UCSD-AML1 (cell line): Measurements from ENCODE around the gene CMBL.
"Not testable (repeated sequence)": the region's sequence is repeated elsewhere in the genome, so short reads cannot be mapped to it uniquely, and the experiment has no call there.

ENCODE experiments used
- DNase-seq: peaks from one replicate; lab custom pipeline; 2025; ENCODE audit not compliant: unreplicated experiment; lab: John Stamatoyannopoulos, UW

The CMBL gene

DNA sequence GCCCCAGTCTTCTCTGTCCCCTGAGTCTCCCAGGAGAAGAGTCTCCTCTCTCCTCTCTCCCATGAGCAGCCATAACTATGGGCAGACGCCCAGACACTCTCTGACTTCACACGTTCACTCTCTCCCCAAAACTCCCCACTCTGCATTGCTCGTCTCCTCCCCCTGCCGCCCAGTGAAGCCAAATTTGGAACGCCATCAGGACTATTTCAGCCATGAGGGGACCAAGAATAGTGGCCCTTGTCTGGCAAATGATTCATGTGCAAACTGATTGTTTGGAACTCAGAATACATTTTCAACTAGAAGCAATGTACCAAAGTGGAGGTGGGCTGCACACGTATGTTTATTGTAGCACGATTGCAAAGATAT lies 20.9 kb downstream of the CMBL start:
- DNase-seq: no peak

DNA sequence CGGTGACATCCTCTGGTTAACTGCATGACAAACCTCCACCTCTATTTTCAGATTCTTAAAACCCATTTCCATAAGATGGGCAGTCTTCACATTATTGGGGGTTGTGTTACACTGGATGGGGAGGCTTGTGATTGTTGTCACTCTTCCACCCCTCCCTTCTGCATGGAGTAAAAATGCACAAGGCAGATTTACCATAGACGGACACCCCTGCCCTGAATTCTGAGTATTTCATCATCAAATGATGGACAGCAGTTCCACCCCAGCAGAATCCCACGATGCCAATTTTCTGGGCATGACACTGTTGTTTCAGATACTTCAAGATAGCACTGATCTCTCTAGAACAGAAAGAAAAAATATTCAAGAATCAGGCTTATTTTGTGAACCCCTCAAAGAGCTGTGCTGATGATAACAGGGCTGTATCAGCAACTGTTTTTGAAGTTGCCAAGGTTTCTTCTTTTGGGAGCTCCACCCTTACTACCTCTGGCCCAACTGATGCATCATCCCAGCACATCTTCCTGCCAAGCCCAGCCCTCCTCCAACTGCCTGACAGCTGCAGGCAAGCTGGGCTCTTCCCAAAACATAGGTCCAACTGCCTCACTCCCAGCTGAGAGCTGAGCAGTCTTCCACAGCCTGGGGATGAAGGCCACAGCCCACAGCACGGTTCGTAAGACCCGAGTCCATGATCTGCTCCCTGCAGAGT lies 21.4 kb downstream of the CMBL start:
- no peak for DNase-seq

DNA sequence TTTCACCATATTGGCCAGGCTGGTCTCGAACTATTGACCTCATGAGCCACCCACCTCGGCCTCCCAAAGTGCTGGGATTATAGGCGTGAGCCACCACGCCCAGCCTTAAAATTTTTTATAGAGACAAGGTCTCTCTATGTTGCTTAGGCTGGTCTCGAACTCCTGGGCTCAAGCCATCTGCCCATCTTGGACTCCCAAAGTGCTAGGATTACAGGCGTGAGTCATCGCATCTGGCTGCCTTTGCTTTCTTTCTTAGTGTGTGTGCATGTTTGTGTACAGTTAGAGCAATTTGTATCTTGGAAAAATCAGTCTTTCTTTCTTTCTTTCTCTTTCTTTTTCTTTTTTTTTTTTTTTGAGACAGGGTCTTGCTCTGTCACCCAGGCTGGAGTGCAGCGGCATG lies 22.3 kb downstream of the CMBL start:
- DNase-seq: not testable (repeated sequence)

DNA sequence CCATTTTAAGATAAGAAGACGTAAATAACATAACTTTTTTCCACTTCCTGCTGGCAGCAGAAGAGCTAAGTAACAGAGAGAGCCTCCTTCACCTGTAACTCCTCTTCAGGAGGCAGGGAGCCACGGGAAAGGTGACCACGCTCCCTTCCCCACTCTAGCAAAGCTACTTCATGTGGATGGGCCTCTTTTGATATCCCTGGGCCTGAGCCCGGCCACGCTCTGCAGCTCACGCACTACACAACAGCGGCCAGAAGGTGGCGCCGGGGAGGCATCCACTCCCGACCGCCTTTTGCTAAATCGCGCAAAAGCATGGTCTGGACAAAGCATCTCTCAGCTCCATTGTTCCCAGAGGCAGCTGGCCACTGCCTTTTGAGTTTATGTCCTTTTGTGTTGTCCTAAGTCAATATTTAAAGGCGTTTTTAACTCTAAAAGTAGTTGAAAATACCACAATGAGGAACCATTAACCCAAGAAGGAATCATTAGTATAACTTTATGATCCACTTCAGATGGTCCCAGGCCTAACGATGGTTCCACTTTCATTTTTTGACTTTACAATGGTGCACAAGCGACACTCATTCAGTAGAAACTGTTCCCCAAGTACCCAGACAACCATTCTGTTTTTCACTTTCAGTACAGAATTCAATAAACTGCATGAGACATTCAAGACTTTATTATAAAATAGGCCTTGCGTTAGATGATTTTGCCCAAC lies 23.6 kb downstream of the CMBL start:
- peak; percentile 85 for DNase-seq

- DNase-seq: no peak
Observed at GRCh38 chr5:10279925-10280720, 27.6 kb downstream of the CMBL start.

DNA sequence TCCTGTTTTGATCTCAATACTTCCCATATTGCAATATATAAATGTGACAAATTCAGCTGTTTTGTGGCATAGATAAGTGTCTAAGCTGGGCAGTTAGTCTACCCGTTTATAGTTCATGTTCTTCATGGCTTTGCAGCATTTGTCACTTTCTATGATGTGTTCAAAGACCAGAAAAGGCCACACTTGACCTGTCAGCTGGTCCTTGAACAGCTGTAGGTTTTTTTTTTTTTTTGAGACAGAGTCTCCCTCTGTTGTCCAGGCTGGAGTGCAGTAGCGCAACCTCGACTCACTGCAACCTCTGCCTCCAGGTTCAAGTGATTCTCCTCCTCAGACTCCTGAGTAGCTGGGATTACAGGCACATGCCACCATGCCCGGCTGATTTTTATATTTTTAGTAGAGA lies 28.4 kb downstream of the CMBL start:
- DNase-seq: no peak

DNA sequence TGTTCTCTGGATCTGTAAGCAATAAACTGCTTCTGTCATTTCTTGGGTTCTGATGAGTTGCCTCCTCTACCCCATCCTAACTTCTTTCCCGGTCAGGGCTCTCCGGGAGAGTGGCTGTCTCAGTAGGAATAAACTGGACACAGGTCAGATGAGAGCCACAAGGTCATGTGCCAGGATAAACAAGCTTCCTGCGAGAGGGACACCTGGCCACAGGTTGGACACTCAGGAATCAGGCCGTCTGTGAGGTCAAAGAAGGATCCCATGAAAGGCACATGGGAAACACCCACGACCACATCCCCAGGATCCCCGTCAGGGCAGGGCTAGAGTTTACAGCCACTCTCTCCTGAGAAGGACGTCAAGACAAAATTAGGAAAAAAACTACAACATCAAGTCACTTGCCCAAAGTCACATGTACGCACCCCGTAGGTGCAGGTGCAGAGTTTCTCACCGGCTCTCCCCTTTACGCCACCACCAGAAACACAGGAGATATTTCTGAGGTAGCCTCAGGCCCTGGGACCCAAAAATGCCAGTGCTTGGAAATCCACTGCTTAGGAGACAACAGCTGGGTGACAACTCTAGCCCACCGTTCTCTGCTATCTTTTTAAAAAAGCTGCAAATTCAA lies 28.9 kb downstream of the CMBL start:
- no peak for DNase-seq

- DNase-seq: no peak
Observed at GRCh38 chr5:10277773-10278630, 29.7 kb downstream of the CMBL start.

DNA sequence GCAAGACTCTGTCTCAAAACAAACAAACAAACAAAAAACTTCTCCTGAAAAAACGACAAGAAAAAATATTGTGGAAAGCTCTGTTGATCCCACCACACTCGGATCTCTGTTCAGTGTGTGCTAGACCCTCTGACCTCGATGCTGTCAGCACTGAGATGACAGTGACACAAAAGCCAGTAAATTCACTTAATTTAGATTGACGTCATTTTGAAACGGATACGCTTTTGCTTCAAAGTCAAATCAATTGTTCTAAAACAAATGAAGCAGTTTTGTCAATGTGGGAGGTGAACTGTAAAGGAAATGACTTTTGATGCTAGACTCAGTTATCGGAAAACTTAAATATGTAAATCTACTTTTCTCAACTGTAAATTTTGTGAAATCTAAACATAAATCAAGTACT lies 31.0 kb downstream of the CMBL start:
- DNase-seq: no peak

DNA sequence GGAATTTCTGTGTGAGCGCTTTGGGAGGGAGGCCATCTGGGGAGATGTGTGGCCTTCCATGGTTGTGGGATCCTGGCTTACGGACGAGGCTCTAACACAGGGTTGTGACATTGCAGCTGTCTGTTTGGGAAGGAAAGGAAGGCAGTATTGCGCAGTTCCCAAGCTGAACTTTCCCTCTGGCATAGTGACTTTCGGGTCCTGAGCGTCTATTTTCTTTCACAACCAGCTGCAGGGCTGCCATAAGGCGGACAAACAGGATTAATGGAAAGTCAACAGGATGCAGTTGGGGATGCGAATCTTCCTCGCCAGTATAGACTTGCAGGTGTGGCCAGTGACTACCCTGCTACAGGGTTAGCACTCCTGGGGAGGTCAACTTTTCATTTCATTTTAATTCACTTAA lies 31.7 kb downstream of the CMBL start:
- no peak for DNase-seq

GRCh38 chr5:10275460-10275859 lies 32.2 kb downstream of the CMBL start:
- DNase-seq: no peak

DNA sequence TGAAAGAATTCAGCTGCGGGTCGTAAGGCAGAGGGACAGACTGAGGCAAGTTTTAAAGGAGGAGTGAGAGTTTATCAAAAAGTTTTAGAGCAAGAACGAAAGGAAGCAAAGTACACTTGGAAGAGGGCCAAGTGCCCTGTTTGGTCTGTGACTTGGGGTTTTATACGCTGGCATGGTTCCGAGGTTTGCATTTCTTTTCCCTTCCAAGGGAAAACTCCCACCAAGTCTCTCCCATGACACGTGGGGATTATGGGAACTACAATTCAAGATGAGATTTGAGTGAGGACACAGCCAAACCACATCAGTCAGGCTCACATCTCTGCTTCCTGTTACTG lies 34.9 kb downstream of the CMBL start:
- not testable (repeated sequence) for DNase-seq

DNA sequence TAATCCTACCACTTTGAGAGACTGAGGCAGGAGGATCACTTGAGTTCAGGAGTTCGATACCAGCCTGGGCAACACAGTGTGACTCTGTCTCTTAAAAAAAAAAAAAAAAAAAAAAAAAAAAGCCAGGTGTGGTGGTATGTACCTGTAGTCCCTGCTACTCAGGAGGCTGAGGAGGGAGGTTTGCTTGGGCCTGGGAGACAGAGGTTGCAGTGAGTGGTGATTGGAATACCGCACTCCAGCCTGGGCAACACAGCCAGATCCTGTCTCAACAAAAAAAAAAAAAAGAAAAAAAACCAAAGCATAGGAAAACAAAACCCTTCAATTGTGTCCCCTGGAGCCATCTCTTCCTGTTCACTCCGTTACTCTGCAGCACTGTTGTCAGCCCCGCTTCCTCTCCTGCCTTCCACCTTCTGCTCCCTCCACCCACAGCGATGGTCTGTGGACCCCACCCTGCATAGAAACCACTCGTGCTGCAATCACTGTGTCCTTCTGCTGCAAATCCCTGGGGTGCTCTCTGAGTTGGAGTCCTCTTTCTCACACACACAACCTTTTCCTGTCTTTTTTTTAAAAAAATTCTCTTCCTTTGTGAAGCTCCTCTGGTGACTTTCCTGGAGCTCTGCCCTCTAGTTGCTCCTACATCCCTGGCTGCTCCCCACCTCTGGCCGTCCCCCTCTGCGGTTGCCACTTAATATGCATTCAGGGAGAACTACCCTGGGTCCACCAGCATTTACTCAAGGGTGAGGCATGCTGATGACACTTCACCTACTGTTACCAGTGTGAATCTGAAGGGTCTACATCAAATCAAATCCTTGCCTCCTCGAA lies 35.4 kb downstream of the CMBL start:
- DNase-seq: no peak

DNA sequence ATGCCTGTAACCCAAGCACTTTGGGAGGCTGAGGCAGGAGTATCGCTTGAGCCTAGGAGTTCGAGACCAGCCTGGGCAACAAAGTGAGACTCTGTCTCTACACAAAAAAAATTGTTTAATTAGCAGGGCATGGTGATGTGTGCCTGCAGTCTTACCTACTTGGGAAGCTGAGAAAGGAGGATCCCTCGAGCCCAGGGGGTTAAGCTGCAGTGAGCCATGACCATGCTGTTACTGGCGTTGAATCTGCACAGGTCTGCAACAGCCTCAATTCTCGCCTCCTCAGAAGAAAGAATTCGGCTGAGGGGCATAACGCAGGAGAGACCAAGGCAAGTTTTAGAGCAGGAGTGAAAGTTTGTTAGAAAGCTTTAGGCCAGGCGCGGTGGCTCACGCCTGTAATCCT lies 39.6 kb downstream of the CMBL start:
- no peak for DNase-seq

DNA sequence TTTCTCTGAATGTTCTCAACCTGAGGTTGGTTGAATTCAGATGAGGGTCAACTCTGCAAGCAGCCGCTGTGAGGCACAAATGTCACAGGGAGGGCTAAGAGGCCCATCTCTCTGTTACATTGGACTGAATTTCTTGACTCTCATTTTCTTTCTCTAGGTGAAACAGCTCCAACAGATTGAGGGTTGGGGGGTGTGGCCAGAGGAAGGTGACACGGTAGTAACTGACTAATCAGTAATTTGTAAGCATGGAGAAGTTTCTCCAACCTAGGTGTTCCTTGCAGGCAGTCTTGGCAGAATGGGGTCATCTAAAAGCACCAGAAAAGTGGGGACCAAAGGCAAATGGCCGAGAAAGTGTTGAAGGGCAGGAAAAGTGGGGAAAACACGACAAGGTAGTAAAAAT lies 40.9 kb downstream of the CMBL start:
- DNase-seq: no peak

GRCh38 chr5:10266137-10266536 lies 41.6 kb downstream of the CMBL start:
- DNase-seq: no peak

DNA sequence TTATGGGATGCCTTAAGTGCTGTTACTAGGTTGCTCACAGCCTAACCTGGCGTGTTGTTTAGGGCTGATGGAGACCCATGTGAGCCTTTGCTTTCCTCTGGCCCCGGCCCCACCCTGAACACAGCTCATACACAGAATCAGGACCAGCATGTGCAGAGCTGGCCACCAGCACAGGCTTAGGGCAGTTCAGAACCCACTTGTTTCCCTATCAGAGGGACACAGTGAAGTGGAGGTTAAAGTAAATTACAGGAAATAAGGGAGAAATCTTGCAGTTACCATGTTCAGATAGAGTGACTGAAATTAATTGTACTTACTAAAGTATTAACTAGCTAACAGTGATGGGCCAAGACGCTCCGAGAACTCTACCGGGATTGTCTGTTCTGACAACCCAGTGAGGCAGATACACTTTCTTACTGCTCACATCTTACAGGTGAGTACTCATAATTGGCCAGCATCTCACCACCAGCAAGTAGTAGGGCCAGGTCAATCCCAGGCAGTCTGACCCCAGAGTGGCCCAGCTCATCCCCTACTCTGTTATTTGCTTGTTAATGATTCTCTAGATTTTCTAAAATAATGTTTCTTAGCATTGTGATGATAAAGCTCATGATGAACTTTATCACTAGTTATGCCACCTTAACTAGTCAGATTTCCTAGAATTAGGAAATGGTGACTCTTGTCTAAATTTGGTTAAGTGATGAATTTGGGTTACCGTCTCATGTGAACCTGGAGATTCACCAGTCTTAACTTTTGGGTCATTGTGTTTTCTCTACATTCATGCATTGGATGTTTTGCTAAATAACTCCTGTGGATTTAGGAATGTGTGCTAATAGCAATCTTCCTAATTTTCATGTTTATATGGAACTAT lies 42.2 kb downstream of the CMBL start:
- no peak for DNase-seq

GRCh38 chr5:10264604-10265003 lies 43.1 kb downstream of the CMBL start:
- DNase-seq: no peak

GRCh38 chr5:10262995-10263394 lies 44.7 kb downstream of the CMBL start:
- DNase-seq: no peak
